ENCODE results near the gene PCDHA1. TPM values are rescaled to one million over a fixed set of nuclear protein-coding genes. Genes with fewer than 3 reads are reported as not detected.

Gene PCDHA1
- total RNA-seq, 1 donor from 2014 or later, result under 0.01 TPM

GRCh38 chr5:140986117-140986521 is 200.2 kb downstream of the PCDHA1 start:
- no peak for DNase-seq (ENCODE audit: low read depth in 2 of 2)

GRCh38 chr5:140988100-140988499 is 202.2 kb downstream of the PCDHA1 start:
- no peak for DNase-seq (ENCODE audit: low read depth in 2 of 2)

GRCh38 chr5:140988608-140989007 is 202.7 kb downstream of the PCDHA1 start:
- no peak for DNase-seq (ENCODE audit: low read depth in 2 of 2)

- no peak for DNase-seq (ENCODE audit: low read depth in 2 of 2)
These were observed 203.5 kb downstream of the PCDHA1 start for GRCh38 chr5:140989254-140990020.

- DNase-seq (ENCODE audit: low read depth in 2 of 2), result no peak
These were observed 206.9 kb downstream of the PCDHA1 start for GRCh38 chr5:140992828-140993227.

- no peak for DNase-seq (ENCODE audit: low read depth in 2 of 2)
These were observed 210.1 kb downstream of the PCDHA1 start for GRCh38 chr5:140996060-140996459.

GRCh38 chr5:140998921-140999410 is 213.0 kb downstream of the PCDHA1 start:
- DNase-seq (ENCODE audit: low read depth in 2 of 2), result no peak

GRCh38 chr5:141001446-141001843 is 215.5 kb downstream of the PCDHA1 start:
- DNase-seq (ENCODE audit: low read depth in 2 of 2), result no peak

- DNase-seq (ENCODE audit: low read depth in 2 of 2), result no peak
These were observed 216.1 kb downstream of the PCDHA1 start for GRCh38 chr5:141001844-141002604.

- no peak for DNase-seq (ENCODE audit: low read depth in 2 of 2)
These were observed 216.6 kb downstream of the PCDHA1 start for GRCh38 chr5:141002605-141002965.

- DNase-seq (ENCODE audit: low read depth in 2 of 2), result no peak
These were observed 217.1 kb downstream of the PCDHA1 start for GRCh38 chr5:141003031-141003430.

GRCh38 chr5:141003791-141004611 is 218.1 kb downstream of the PCDHA1 start:
- DNase-seq (ENCODE audit: low read depth in 2 of 2), result no peak

GRCh38 chr5:141007791-141008190 is 221.9 kb downstream of the PCDHA1 start:
- no peak for DNase-seq (ENCODE audit: low read depth in 2 of 2)

GRCh38 chr5:141010047-141010793 is 224.3 kb downstream of the PCDHA1 start:
- no peak for DNase-seq (ENCODE audit: low read depth in 2 of 2)

- DNase-seq (ENCODE audit: low read depth in 2 of 2), result no peak
These were observed 232.0 kb downstream of the PCDHA1 start for GRCh38 chr5:141017943-141018342.

GRCh38 chr5:141022384-141022783 is 236.4 kb downstream of the PCDHA1 start:
- no peak for DNase-seq (ENCODE audit: low read depth in 2 of 2)

GRCh38 chr5:141031006-141031405 is 245.1 kb downstream of the PCDHA1 start:
- DNase-seq (ENCODE audit: low read depth in 2 of 2), result no peak

GRCh38 chr5:141032626-141033025 is 246.7 kb downstream of the PCDHA1 start:
- DNase-seq (ENCODE audit: low read depth in 2 of 2), result no peak

GRCh38 chr5:141039061-141039460 is 253.1 kb downstream of the PCDHA1 start:
- no peak for DNase-seq (ENCODE audit: low read depth in 2 of 2)

GRCh38 chr5:141039517-141039916 is 253.6 kb downstream of the PCDHA1 start:
- DNase-seq (ENCODE audit: low read depth in 2 of 2), result no peak

- DNase-seq (ENCODE audit: low read depth in 2 of 2), result peak; percentile 3 to 13
These were observed 254.3 kb downstream of the PCDHA1 start for GRCh38 chr5:141040093-141040770.
